ENCODE results near the gene APOC3.

Gene APOC3

GRCh38 chr11:116825434-116825833 is 4.3 kb upstream of the APOC3 start:
- DNase-seq (ENCODE audit: low read depth), result no peak
- H3K4me3 ChIP-seq (ENCODE audit: low read depth, low read length), result no peak overlapping the region
- no peak for TF ChIP-seq CTCF (IDR thresholded peaks at IDR 0.05; ENCODE audit: insufficient read depth, low read depth, low read length, missing control alignments)

GRCh38 chr11:116825854-116826750 is 3.6 kb upstream of the APOC3 start:
- DNase-seq (ENCODE audit: low read depth), result no peak
- no peak overlapping the region for H3K4me3 ChIP-seq (ENCODE audit: low read depth, low read length)
- TF ChIP-seq CTCF (IDR thresholded peaks at IDR 0.05; ENCODE audit: insufficient read depth, low read depth, low read length, missing control alignments), result no peak

GRCh38 chr11:116826751-116827431 is 2.8 kb upstream of the APOC3 start:
- no peak for DNase-seq (ENCODE audit: low read depth)
- no peak for TF ChIP-seq CTCF (IDR thresholded peaks at IDR 0.05; ENCODE audit: insufficient read depth, low read depth, low read length, missing control alignments)
- no peak overlapping the region for H3K4me3 ChIP-seq (ENCODE audit: low read depth, low read length)

GRCh38 chr11:116827461-116827860 is 2.2 kb upstream of the APOC3 start:
- no peak for TF ChIP-seq CTCF (IDR thresholded peaks at IDR 0.05; ENCODE audit: insufficient read depth, low read depth, low read length, missing control alignments)
- no peak for DNase-seq (ENCODE audit: low read depth)
- H3K4me3 ChIP-seq (ENCODE audit: low read depth, low read length), result no peak overlapping the region

- H3K4me3 ChIP-seq (ENCODE audit: low read depth, low read length), result no peak overlapping the region
- no peak for TF ChIP-seq CTCF (IDR thresholded peaks at IDR 0.05; ENCODE audit: insufficient read depth, low read depth, low read length, missing control alignments)
- no peak for DNase-seq (ENCODE audit: low read depth)
Measured at GRCh38 chr11:116828632-116829524, 829 bp upstream of the APOC3 start.

GRCh38 chr11:116830184-116830912 is 641 bp downstream of the APOC3 start:
- H3K4me3 ChIP-seq (ENCODE audit: low read depth, low read length), result no peak overlapping the region
- no peak for DNase-seq (ENCODE audit: low read depth)
- TF ChIP-seq CTCF (IDR thresholded peaks at IDR 0.05; ENCODE audit: insufficient read depth, low read depth, low read length, missing control alignments), result no peak

All from GM12865 (cell line).